M059J (cell line): ENCODE measurements around the gene SP1. TPM values are rescaled to one million over a fixed set of nuclear protein-coding genes. Genes with fewer than 3 reads are reported as not detected.
A peak's percentile ranks its signal among the peaks of the same experiment; 100 is the strongest.

ENCODE experiments used
- DNase-seq: peaks from one replicate; pipeline ENCODE4 v3.0.0-alpha.2; 2012; ENCODE audit warnings: low read depth
- total RNA-seq: library from RNA; depleted of rRNA; stranded (reverse); fragments of >200 nt; shearing (Covaris generic); gene quantifications from 2 replicates; pipeline ENCODE4 v1.2.3, GENCODE V29; 2014; rRNA removed

The SP1 gene
- total RNA-seq, 1 experiment from 2014 or later: 41.5 TPM

GRCh38 chr12:53450936-53451335 is 71.0 kb downstream of the SP1 start:
- DNase-seq: no peak

- peak; percentile 99 for DNase-seq
Measured at GRCh38 chr12:53451661-53452158, 71.7 kb downstream of the SP1 start, which contains the start of gene PCBP2. Gene PCBP2 (plus strand): TSS chr12:53452102. CDS start chr12:53454801, 2,699 bp downstream.

GRCh38 chr12:53452159-53453077 is 72.4 kb downstream of the SP1 start:
- DNase-seq: peak; percentile 78

GRCh38 chr12:53453953-53454640 is 74.1 kb downstream of the SP1 start:
- DNase-seq: no peak

- DNase-seq: no peak
Measured at GRCh38 chr12:53454707-53455106, 74.7 kb downstream of the SP1 start.

- no peak for DNase-seq
Measured at GRCh38 chr12:53456654-53457366, 76.8 kb downstream of the SP1 start.

- DNase-seq: no peak
Measured at GRCh38 chr12:53459097-53459496, 79.1 kb downstream of the SP1 start.

DNA sequence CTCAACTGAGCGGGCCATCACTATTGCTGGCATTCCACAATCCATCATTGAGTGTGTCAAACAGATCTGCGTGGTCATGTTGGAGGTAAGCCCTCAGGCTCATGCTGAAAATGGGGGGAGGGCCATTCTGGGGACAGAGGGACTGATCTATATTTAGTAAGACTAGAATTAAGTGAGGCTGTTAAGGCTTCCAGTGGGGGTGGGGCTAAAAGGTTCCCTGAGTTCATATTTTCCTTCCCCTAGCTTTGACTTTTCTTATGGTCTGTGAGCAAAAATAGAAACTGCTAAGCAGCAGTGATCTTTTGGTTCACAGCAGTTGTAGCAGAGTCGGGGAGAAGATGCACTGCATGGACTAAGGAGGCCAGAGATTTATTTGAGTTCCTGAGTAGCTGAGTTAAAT is 81.1 kb downstream of the SP1 start:
- DNase-seq: no peak

DNA sequence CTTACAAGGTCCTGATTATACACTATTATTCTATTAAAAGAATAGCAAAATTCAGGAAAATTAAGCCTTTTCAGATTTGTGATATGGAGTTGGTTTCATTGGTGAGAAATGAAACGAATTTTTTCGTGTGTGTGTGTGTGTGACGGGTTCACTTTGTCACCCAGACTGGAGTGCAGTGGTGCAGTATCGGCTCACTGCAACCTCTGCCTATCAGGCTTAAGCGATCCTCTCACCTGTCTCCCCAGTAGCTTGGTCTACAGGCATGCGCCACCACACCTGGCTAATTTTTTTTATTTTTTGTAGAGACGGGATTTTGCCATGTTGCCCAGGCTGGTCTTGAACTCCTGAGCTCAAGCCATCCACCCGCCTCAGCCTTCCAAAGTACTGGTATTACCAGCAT is 81.6 kb downstream of the SP1 start:
- DNase-seq: no peak

- DNase-seq: no peak
Measured at GRCh38 chr12:53462935-53463334, 83.0 kb downstream of the SP1 start.

- DNase-seq: no peak
Measured at GRCh38 chr12:53463802-53464560, 84.0 kb downstream of the SP1 start.

- DNase-seq: no peak
Measured at GRCh38 chr12:53464685-53465418, 84.9 kb downstream of the SP1 start.

- no peak for DNase-seq
Measured at GRCh38 chr12:53465679-53466078, 85.7 kb downstream of the SP1 start.

Other genes starting within 250 kb of the SP1 start
- gene ZNF740, start 199.5 kb upstream of the SP1 start, total RNA-seq: 9.5 and 11.7 TPM in 2 replicates
- gene CSAD, start 199.3 kb upstream of the SP1 start, total RNA-seq: 0.89 and 2.6 TPM in 2 replicates
- gene ITGB7, start 172.9 kb upstream of the SP1 start, total RNA-seq: not detected in 2 replicates
- 16.7 and 22.1 TPM in 2 replicates for gene RARG, start 148.0 kb upstream of the SP1 start, total RNA-seq
- 2.9 and 9.0 TPM in 2 replicates for gene ESPL1, start 111.9 kb upstream of the SP1 start, total RNA-seq
- gene PFDN5, start 84.6 kb upstream of the SP1 start, total RNA-seq: 404 and 498 TPM in 2 replicates
- gene MYG1, start 80.5 kb upstream of the SP1 start, total RNA-seq: 43.6 and 53.1 TPM in 2 replicates
- 34.7 and 51.6 TPM in 2 replicates for gene AAAS, start 58.6 kb upstream of the SP1 start, total RNA-seq
- not detected in 2 replicates for gene SP7, start 43.8 kb upstream of the SP1 start, total RNA-seq
- gene AMHR2, start 43.7 kb downstream of the SP1 start, total RNA-seq: not detected in 2 replicates
- 145 and 146 TPM in 2 replicates for gene PRR13, start 61.6 kb downstream of the SP1 start, total RNA-seq
- 90.2 and 194 TPM in 2 replicates for gene PCBP2, start 71.9 kb downstream of the SP1 start, total RNA-seq
- 5.6 and 7.7 TPM in 2 replicates for gene MAP3K12, start 119.3 kb downstream of the SP1 start, total RNA-seq
- 29.4 and 31.7 TPM in 2 replicates for gene TARBP2, start 121.1 kb downstream of the SP1 start, total RNA-seq
- not detected in 2 replicates for gene NPFF, start 127.3 kb downstream of the SP1 start, total RNA-seq
- gene ATF7, start 246.2 kb downstream of the SP1 start, total RNA-seq: 8.0 and 11.9 TPM in 2 replicates